HuH-7.5 (cell line): Measurements from ENCODE around the gene CDK14.

ENCODE experiments used
- DNase-seq: peaks from one replicate; pipeline ENCODE4 v3.0.0; 2011; ENCODE audit warnings: low spot score

The CDK14 gene

DNA sequence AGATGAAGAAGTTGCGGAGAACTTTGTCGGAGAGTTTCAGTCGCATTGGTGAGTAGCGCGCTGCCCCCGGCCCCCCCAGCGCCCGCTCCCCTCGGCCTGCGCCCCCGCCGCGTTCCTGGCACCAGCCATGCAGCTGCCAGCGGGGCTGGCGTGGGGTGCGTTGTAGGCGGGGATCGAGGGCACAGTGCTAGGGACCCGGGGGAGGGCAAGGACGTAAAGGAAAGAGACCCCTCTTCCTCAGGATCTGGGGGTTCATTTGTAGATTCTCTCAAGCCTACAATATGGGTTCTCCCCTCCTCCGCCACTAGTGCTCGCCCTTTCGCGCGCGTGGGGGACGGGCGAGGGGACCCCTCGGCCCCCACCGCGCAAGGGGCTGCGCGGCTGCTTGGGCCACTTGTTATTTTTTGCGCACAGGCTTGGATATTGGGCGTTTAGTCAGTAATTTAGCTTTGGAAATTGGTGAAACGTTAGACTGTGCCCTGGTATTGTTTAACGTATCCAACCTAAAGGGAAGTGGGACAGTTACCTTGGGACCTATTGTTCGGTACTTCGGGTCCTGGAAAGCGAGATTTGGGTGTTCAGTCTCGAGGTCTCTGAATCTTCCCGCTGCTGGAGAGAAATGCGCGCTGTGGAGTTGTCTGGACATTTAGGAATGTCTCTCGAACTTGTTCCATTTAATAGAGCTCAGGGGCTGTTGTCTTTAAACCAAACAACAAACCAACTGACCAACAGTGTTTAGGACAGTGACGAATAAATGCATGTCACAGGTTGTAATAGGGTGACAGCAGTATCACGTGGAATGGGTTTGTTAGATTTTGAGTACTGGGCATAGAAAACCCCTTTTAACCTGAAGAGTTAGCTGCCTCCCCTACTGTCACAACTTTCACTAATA is 796 bp downstream of the CDK14 start:
- DNase-seq: peak; percentile 30

- no peak for DNase-seq
These were observed 1.6 kb downstream of the CDK14 start for GRCh38 chr7:90597563-90598253.

DNA sequence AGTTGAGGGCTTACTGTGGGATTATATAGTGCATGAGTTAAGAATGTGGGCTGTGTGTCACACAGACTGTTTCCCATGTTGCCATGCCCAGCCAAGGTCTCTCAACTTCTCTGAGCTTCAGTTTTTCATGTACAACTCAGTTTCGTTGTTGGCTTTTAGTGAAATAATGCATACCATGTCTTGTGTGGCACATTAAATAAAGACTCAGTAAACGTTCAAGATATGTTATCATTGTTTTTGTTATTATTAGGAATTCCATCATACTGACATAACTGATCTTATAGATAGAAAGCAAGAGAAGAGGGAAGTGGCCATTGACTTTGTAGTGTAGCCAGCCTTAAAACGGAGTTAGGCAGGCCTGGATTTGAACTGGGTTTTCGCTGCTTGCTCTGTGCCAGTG is 2.9 kb downstream of the CDK14 start:
- DNase-seq: no peak

GRCh38 chr7:90599892-90600555 is 3.9 kb downstream of the CDK14 start:
- no peak for DNase-seq

DNA sequence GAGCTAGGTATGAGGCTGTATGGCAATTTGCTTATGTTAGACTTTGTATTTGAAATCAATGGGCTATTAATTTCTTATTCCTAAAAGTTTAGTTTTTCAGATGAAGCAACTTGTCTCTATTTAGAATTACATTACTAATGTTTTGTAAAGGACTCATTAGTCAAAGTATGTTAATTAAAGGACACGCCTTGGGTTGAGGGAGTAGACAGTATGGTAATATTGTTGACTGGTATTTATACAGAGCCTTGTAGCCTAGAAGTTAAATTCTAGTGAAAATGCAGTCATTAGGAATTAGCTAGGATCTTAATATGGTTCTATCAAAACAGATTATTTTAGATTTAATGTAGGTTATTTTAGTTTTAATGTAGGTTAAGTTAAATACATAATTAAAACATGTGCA is 6.2 kb downstream of the CDK14 start:
- no peak for DNase-seq

GRCh38 chr7:90603346-90603745 is 7.2 kb downstream of the CDK14 start:
- DNase-seq: no peak

GRCh38 chr7:90604383-90604782 is 8.3 kb downstream of the CDK14 start:
- DNase-seq: no peak

- no peak for DNase-seq
These were observed 8.9 kb downstream of the CDK14 start for GRCh38 chr7:90605055-90605454.

GRCh38 chr7:90607196-90607595 is 11.1 kb downstream of the CDK14 start:
- DNase-seq: no peak

DNA sequence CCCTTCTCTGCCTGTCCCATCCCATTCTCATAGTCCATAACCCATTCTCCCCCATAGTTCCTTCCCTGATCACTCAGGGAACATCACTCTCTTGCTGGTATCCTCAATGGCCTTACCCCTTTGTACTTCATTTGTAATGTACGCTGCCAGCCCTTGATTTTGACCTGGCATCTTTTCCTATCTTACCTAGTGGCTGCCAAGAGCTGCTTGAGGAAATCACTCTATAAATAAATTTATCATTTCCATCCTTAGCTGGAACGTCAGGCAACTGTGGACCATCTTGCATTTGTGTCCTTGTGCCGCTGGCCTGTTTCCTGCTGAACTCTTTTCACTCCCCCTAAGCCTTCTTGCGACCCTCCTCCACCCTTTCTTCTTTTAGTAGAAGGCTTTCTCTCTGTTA is 14.0 kb downstream of the CDK14 start:
- no peak for DNase-seq

GRCh38 chr7:90611115-90611514 is 15.0 kb downstream of the CDK14 start:
- no peak for DNase-seq

DNA sequence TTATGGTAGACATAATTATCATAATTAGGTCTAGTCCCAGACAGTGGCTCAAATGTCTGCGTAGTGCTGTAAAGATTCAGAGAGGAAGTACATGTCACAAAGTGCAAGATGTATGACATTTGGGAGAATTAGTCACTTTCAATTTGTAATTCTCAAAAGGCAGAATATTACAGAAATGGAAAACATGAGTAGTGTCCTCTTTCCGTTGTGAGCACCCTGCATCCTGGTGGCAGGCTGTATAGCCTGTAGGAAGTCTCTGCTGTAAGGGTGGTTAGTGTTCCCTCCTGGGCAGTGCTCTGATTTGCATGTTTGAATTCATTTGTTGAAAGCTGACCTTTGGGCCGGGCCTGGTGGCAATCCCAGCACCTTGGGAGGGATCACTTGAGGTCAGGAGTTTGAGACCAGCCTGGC is 17.0 kb downstream of the CDK14 start:
- no peak for DNase-seq

DNA sequence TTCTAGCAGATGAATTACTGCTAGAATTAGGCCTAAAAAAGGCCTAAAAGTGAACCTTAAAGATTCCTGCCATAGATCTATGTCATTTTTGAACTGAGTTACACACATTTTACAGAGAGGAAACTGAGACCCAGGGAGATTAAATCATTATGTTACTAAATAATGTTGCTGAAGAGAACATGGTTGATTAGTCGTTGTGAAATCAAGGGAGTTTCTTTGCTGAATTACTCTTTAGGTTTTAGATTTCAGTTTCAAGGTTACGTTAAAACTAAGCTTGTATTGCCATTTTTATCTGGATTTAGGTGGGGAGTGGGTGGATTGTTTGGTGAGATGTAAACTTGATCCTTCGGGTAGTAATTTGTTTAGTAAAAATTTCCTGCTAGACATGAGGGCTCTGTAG is 21.3 kb downstream of the CDK14 start:
- no peak for DNase-seq

DNA sequence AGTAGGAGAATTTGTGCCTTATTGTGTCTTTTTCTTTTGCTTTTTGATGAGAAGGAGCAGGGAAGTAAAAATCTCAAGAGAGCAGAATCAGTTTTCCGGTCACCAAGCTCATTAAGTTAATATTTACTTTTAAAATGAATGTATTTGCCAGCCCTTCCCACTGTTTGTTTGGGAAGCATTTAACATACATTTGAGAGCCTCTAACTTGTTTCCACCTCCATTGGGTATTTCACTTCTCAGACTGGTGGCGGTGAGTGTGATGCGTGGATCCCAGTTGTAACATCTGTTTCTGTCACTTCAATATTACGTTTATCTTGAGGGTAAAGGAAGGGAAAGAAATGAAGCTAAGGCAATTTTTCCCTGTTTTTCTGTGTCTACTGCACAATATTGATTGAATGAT is 22.8 kb downstream of the CDK14 start:
- DNase-seq: no peak

- DNase-seq: no peak
These were observed 25.1 kb downstream of the CDK14 start for GRCh38 chr7:90621125-90621746.

- no peak for DNase-seq
These were observed 25.6 kb downstream of the CDK14 start for GRCh38 chr7:90621747-90622140.

DNA sequence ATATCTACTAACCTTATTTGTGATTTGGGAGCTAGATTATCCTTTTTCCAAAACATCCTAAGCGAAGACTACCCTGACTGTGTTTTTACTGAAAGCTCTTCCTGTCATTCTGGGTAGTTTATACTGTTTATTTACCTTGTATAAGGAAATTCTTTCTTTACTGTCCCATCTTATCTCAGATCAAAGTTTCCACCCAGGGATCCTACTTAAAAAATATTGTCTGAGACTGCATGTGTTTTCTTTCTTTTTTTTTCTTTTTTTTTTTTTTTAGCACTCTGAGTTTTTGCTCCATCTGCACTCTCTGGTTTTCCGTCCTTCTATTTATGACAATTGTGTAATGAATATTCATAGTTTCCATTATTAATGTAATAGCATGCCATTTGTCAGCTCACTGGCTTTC is 26.5 kb downstream of the CDK14 start:
- no peak for DNase-seq

GRCh38 chr7:90624225-90624911 is 28.2 kb downstream of the CDK14 start:
- no peak for DNase-seq

- no peak for DNase-seq
These were observed 28.9 kb downstream of the CDK14 start for GRCh38 chr7:90625051-90625450.

DNA sequence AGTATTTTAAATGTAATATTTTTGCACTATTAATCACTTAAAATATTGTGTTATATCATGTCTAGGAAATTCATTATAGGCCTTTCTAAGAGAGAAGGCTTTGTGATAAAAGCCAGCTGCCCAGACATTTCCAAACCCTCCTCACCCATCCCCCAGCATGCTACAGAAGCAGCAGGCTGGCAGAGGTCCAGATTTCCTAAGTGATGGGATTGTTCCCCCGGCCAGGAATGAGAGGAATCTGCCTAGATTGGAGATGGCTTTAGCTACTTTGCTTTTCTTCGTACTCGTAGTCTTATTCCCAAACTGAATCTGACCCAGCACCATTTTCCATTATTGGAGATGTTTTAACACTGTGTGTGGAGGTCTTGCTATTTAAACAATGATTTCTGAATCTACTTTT is 29.4 kb downstream of the CDK14 start:
- no peak for DNase-seq

DNA sequence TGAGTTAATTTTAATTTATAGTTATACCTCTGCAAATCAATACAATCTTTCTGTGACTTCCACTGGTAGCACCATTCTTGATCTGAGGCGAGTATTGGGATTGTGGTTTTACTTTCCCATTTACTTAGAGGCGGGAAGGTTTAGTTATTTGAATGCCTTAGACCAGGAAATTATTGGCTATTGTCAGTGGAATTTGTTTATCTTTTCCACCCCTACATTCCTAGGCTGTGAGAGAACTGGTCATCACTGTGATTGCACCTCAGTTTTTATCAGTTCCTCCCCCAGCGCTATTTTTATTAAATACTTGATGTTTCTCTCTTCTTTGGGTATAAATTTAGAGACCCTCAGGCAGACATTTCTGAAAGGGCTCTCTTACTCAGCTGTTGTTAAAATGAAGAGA is 29.9 kb downstream of the CDK14 start:
- DNase-seq: no peak
